ENCODE data around the gene NPAS3. TPM values are rescaled to one million over a fixed set of nuclear protein-coding genes. Genes with fewer than 3 reads are reported as not detected.

The NPAS3 gene
- total RNA-seq, 1 donor from 2014 or later, result 2.4 TPM

DNA sequence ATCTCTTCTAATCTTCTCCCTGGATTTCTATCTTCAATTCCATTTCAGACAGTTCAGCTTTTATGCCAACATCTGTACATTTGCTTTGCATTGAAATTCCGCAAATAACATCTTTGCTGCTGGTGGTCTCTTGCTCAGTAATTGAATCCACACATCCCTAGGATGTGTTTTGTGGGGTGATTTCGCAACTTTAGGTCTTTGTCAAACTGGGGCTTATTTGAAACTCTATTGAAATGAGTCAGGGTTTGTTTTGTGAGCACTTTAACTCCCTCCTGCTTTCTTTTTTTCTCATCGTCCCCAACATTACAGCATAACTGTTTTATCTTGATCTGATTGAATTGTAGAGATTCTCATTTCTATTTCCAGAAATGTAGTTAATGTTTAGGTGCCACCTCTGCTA is 404.3 kb downstream of the NPAS3 start:
- Mint-ChIP-seq H3K27ac (ENCODE audit: unreplicated experiment) (no peak overlapping the region), H3K4me1 (ENCODE audit: unreplicated experiment) (no peaks in the 10 kb centered on the region), H3K36me3 (ENCODE audit: unreplicated experiment) (no peaks in the 10 kb centered on the region), H3K4me3 (ENCODE audit: unreplicated experiment) (no peak overlapping the region), H3K9me3 (ENCODE audit: unreplicated experiment) (peaks cover 3% of the 10 kb centered on the region), H3K27me3 (ENCODE audit: unreplicated experiment) (peaks cover 30% of the 10 kb centered on the region)
- DNase-seq (ENCODE audit: extremely low spot score, unreplicated experiment), result no peak
- TF ChIP-seq, protein P1, sequence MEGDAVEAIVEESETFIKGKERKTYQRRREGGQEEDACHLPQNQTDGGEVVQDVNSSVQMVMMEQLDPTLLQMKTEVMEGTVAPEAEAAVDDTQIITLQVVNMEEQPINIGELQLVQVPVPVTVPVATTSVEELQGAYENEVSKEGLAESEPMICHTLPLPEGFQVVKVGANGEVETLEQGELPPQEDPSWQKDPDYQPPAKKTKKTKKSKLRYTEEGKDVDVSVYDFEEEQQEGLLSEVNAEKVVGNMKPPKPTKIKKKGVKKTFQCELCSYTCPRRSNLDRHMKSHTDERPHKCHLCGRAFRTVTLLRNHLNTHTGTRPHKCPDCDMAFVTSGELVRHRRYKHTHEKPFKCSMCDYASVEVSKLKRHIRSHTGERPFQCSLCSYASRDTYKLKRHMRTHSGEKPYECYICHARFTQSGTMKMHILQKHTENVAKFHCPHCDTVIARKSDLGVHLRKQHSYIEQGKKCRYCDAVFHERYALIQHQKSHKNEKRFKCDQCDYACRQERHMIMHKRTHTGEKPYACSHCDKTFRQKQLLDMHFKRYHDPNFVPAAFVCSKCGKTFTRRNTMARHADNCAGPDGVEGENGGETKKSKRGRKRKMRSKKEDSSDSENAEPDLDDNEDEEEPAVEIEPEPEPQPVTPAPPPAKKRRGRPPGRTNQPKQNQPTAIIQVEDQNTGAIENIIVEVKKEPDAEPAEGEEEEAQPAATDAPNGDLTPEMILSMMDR (IDR thresholded peaks at IDR 0.05), result no peak

DNA sequence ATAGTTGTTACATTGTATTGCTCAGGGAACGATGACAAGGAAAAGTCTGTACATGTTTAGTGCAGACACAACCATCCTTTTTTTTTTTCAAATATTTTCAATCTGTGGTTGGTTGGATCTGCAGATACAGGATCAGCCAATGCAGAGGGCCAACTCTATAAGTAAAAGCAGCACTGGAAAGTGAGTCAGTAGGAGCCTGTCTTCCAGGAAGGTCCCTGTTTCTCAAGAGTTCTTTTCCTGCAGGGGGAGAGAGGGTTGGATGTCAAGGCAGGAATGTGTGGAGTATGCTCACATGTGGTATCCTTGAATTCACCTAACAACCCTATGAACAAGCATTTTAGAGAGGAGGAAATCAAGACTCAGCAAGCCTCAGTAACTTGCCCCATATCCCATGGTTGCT is 409.1 kb downstream of the NPAS3 start:
- Mint-ChIP-seq H3K4me3 (ENCODE audit: unreplicated experiment) (no peak overlapping the region), H3K9me3 (ENCODE audit: unreplicated experiment) (no peaks in the 10 kb centered on the region), H3K4me1 (ENCODE audit: unreplicated experiment) (peaks cover 4% of the 10 kb centered on the region), H3K36me3 (ENCODE audit: unreplicated experiment) (peaks cover 3% of the 10 kb centered on the region), H3K27me3 (ENCODE audit: unreplicated experiment) (peaks cover 31% of the 10 kb centered on the region), H3K27ac (ENCODE audit: unreplicated experiment) (no peak overlapping the region)
- DNase-seq (ENCODE audit: extremely low spot score, unreplicated experiment), result no peak
- TF ChIP-seq, protein P1 (IDR thresholded peaks at IDR 0.05), result no peak

DNA sequence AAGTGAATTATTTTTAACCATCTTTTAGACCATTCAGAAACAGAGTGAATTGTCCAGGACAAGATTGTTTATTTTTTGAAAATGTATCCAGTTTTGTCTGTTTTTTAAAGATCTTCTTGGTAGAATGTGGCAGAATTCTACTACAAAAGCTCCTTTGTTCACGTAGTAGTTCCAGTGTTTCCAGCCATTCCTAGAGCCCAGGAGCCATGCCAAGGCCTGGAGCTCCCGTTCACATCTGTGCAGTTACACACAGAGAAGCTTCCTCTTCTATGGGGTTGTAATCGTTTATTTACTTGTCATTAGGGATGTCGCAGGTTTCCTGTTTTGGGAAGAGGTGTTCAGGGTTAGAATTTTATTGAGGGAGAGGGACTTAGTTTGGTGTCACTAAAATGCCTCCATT is 409.8 kb downstream of the NPAS3 start:
- peaks cover 3% of the 10 kb centered on the region for H3K36me3 Mint-ChIP-seq (ENCODE audit: unreplicated experiment)
- H3K9me3 Mint-ChIP-seq (ENCODE audit: unreplicated experiment), result no peaks in the 10 kb centered on the region
- H3K4me1 Mint-ChIP-seq (ENCODE audit: unreplicated experiment), result peaks cover 4% of the 10 kb centered on the region
- peaks cover 23% of the 10 kb centered on the region for H3K27me3 Mint-ChIP-seq (ENCODE audit: unreplicated experiment)
- TF ChIP-seq, protein P1 (IDR thresholded peaks at IDR 0.05), result no peak
- H3K27ac Mint-ChIP-seq (ENCODE audit: unreplicated experiment), result no peak overlapping the region
- no peak for DNase-seq (ENCODE audit: extremely low spot score, unreplicated experiment)
- no peak overlapping the region for H3K4me3 Mint-ChIP-seq (ENCODE audit: unreplicated experiment)

DNA sequence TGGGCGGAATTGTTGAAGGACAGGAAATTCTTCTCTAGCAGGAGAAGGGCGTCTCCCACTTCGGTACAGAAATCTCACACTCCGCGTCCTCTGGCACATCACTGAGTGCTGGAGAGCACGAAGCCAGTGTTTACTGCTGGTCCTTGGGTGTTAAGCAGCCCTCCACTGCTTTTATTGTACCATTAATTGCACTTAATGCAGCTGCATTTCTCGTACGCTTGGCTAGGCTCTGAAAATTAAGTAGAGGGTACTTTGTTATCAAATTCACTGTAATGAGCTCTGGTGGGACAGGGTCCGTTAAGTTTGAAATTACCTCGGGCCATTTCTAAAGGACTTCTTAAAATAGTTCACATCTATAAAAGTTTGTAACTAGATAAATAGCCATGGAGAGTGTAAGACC is 411.2 kb downstream of the NPAS3 start:
- Mint-ChIP-seq H3K27ac (ENCODE audit: unreplicated experiment) (no peak overlapping the region), H3K36me3 (ENCODE audit: unreplicated experiment) (peaks cover 3% of the 10 kb centered on the region)

DNA sequence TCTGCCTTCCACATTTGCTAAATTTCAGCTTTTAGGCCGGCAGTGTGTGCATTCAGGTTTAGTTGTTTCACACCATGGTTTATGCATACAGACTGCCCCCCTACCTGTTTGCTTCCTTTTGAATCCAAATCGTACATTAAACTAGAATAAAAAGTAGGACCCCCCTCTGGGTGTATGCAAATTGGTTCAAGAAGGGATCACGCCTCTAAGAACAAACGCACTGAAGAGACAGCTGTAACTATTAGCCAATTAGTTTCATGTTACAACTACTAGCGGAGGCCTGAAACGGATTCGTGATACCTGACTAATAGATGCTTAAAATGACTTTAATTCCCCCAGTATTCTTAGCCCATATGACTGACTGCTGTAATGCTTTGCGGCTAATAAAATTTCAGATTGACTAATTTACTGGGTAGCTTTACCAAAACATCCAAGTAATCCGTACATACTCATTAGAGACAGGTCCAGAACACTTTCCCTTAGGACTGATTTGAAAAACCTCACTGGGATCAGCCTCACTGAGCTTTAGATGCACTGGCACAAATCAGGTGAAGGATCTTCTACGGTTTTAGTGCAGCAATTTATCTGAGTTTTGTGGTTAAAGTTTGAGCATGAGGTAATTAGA is 411.8 kb downstream of the NPAS3 start:
- H3K27ac Mint-ChIP-seq (ENCODE audit: unreplicated experiment), result no peak overlapping the region
- H3K9me3 Mint-ChIP-seq (ENCODE audit: unreplicated experiment), result no peaks in the 10 kb centered on the region

More for the DNA sequence above, 411.2 kb downstream of the NPAS3 start:
- no peak overlapping the region for H3K4me3 Mint-ChIP-seq (ENCODE audit: unreplicated experiment)
- DNase-seq (ENCODE audit: extremely low spot score, unreplicated experiment), result no peak
- TF ChIP-seq, protein P1 (IDR thresholded peaks at IDR 0.05), result no peak
- peaks cover 4% of the 10 kb centered on the region for H3K4me1 Mint-ChIP-seq (ENCODE audit: unreplicated experiment)
- peaks cover 16% of the 10 kb centered on the region for H3K27me3 Mint-ChIP-seq (ENCODE audit: unreplicated experiment)
- no peaks in the 10 kb centered on the region for H3K9me3 Mint-ChIP-seq (ENCODE audit: unreplicated experiment)

More for the DNA sequence above, 411.8 kb downstream of the NPAS3 start:
- H3K36me3 Mint-ChIP-seq (ENCODE audit: unreplicated experiment), result peaks cover 3% of the 10 kb centered on the region
- no peak overlapping the region for H3K4me3 Mint-ChIP-seq (ENCODE audit: unreplicated experiment)
- no peak for DNase-seq (ENCODE audit: extremely low spot score, unreplicated experiment)
- H3K27me3 Mint-ChIP-seq (ENCODE audit: unreplicated experiment), result peaks cover 13% of the 10 kb centered on the region
- peaks cover 4% of the 10 kb centered on the region for H3K4me1 Mint-ChIP-seq (ENCODE audit: unreplicated experiment)
- TF ChIP-seq, protein P1 (IDR thresholded peaks at IDR 0.05), result no peak
